Embryonic facial prominence (tissue), 1 donor: ENCODE data around the gene PRDM13.
"Not testable (repeated sequence)": the region's sequence is repeated elsewhere in the genome, so short reads cannot be mapped to it uniquely, and the experiment has no call there.

Experiments used
- DNase-seq: peaks from one replicate; pipeline ENCODE4 v3.0.0-alpha.2; 2016; ENCODE audit errors: extremely low spot score

The PRDM13 gene

DNA sequence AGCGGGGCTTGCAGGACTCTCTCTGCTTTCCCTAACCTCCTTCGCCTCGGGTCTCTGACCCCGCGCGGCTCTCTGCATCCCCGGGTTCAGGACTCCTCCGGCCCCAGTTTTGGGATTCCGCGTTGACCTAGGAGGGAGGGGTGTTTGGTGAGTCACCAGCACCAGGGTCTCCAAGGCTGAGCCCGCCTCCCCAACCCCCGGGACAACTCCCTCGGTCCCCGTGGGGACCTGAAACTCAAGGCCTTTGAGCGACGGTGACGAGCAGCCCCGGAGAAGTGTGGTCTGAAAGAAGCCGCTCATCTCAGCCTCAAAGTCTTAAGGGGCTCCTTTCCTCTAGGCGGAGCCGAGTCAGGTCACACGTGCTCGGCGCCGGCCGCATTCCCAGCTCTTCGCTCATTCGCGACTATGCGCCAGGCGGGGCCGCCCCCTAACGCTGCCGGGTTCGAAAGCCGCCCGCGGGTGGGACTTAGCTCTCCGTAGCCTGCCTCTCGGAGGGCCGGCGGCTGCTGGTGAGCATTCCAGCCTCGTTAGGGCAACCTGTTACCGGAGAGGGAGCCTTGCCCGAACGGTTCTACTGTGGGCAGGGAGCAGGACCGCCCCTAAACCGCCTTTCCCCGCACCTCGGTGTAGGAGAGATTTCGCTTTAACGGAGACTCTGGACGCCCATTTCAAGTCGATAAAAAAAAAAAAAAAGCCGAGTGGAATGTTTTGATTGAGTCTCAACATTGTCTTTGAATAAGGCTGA, 3.0 kb upstream of the PRDM13 start:
- no peak for DNase-seq

DNA sequence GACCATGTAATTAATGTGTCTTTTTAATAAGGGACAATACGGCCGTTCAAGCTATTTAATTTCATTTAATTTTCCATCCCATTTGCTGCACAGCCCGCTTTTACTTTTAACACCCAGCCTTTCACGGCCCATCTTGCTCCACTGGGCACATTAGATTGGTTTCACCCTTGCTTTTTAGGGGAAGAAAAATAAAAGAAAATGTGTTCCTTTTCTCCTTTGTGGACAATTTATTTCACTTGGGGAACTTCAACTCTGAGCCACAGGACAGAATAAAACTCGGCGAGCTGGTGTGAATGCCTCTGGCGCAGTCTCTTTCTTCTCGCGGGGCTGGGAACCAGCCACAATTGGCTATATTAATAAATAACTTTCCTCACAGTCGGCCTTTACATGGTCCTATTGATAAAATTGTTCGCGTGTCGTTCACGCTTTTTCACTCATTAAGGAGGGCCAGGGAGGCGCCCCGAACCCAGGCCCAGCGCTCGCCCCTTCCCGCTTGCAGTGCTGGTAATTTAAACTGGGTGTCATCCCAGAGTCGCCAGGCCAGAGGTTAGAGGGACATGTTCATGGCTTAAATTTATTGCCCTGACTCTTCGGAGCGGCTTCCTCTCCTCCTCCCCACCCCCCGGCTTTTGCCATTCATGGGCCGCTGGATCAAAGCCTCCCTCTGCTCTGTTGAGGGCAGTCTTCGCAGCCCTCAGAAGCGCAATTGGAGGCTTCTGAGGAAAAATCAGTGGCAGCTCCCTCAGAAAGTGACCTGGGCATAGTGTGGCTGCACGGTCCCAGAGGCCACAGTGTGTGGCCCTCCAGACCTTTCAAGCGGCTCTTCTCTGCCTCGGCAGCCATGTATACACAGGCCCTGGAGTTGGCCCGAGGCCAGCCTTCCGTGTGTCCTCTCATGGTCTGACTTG, 2.2 kb upstream of the PRDM13 start:
- DNase-seq = no peak

DNA sequence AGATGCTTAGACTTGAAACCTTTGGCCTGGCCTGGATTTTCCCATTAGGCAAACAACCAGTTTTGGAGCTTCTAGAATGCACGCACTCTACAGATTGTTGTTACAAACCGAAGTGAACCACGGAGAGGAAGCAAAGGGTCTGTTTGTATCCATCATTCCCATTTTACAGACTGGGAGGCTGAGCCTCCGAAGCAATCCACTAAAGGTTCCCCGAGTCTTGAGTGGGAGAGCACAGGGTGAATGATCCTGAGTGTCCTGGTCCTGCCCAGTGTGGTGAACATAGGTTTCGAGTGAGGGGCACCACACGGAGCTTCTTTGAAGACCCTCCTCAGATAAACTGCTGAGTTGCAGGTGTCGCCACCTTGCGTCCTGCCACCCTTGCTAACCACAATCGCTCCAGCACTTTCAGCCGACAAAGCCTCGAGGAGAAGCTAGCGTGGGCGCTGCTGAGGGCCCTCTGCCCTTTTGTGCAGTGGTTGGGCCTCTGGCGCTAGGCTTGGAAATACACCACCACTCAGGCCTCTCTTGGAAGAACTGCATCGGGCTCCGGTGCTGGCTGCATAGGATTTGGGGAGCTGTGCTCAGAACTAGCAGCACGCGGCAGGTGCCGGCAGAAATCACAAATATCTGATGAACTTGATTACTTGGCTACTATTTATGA, 1.4 kb upstream of the PRDM13 start:
- DNase-seq = no peak

DNA sequence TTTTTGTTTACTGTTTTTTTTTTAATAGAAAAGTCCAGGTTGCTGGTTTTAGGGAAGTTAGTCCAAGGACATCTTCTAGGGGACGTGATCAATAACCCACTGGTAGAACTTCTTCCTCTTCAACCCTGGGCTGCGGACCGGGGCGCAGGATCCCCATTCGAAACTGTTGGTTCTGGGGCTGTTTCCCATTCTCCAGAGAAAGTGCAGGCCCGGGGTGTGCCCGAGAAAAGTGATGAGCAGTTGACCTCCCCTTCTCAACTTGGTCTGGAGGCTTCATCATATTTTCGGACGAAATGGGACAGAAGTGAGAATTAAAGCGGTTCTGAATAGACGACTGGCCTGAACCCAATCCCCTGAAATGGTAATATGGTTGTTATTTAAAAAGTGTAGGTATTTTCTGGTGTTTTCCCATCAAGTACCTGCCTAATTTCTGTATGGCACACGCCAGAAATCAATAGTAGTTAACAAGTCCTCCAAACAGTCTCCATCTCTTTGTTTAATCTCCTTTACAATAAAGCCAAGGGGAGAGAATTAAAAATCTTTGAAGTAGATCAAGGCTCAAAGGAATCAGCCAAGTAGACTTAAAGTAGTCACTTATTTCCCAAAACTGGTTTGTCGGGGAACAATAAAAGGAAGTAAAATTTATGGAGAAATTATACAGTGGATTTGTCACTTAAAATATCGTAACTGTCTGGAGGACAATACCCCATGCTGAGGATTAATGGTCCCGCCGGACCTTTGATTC, 550 bp upstream of the PRDM13 start:
- DNase-seq = no peak

DNA sequence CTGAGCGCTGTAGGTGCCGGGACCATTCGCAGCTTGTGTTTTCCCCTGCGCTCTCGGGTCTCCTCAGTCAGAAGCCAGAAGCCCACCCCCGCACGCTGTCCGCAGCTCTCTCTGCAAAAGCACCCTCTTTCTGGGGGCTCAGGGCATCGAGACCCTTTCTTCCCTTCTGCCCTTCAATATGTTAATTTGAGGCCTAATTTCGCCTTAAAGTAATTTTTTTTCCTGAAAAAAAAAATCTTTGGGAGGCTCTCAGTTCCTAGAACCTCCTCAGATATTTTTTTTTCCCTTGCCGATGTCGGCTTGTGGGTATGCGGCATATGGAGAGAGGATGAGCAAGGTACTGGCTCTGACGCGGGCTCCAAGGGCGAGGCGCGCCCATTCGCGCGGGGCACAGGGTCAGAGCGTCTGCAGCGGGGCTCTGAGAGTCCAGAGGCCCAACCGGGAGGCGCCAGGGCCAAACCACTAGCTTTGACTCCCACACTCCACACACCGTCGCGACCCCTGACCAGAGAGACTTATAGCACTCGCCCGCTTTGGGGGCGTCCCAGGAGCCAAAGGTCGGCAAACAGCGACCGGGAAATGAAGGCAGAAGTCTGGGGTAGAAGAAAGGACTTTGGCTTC, 893 bp downstream of the PRDM13 start:
- no peak for DNase-seq

DNA sequence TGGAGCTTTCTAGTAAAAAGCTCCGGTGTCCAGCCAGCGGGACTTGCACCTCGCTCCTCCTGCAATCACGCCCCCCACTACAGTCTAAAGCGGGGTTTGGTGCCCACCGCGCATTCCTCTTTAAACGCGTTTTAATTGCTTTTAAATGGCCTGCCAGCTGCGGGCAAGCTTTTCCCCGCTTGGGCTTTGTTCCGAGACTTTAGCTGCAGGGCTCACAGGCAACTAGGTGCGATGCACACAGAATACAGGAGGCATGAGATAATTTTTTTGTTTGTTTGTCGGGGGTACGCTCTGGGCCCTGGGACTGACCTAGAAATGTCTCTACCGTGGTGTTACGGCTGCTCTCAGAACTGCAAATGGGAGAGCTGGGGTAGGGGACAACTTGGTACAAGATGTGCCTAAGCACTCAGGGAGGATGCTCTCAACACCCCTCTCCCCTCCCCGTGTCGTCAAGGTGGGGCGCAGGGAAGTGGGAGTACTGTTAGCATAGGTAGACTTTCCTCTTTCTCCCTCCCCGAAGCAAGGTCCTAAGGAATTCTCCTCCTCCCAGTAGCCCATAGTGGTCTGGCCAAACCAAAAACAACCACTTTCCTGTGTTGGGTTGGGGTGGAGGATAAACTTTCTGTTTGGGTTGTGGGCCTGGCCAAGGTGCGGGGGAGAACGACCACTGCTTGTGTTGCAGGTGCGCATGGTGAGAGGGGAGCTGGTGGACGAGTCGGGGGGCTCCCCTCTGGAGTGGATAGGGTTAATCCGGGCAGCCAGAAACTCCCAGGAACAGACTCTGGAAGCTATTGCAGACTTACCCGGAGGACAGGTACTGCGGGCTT, 1.6 kb downstream of the PRDM13 start:
- DNase-seq = no peak

DNA sequence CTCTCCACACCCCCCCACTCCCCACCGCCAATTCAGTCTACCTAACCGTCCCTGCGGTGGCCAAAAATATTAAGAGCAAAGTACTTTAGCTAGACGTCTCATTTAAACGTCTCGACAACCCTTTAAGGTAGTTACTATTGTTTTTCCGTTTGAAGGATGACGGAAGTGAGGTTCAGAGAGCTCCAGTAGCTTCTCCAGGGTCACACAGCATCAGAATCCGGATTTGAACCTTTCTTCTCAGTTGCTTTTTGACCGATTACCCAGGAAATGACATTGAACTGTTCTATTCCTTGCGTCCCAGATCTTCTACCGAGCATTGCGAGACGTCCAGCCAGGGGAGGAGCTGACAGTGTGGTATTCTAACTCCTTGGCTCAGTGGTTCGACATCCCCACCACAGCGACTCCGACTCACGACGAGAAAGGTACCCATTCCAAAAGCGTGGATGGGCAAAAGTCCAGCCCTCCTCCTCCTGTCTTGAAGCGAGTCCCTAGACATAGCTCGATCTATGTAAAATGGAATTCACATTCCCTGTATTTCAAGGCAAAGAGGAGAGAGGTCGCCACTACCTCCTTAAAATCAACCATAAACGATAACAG, 2.4 kb downstream of the PRDM13 start:
- no peak for DNase-seq

DNA sequence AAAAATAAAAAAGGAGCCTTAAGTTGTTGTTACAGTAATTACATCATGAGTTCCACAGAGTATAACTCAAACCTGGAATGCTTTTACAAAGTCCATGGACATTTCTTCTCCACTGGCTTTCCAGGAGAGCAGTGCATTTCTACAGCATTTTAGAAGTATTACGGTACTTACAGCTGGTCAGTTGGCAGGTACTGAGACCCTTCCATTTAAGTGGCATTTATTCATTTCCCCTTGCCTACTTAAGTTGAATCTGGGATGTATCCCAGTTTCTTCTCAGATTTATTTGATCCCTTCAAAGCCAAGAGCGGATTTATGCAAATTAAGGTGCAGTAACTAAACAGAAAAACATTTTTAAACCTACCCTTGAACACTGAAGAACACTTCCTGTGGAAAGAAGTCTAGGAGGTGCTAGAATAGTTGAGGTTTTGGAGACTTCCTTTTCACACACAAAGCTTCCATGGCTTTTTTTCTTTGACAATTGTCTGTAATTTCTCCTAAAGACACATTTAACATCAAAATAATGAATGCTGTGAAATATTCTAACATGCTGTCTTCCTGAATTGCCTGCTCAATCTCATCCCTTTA, 3.4 kb downstream of the PRDM13 start:
- DNase-seq = no peak

DNA sequence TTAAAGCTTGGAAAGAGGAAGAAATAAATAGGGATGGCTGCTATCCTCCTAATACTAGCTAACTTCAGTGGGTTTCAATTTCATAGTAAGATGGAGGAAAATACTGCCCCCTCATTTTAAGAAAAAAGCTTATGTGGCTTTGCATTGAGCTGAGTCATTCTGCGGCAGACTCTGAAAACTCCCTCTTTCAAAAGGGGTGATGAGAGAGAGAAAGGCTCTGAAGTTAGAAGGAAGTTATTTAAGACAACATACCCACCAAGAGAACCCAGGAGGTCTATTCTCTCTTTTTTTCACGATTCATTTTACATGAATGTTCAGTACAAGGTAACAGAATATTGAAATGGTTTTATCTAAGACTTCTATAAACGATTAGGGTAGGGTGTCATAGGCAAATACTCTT, 4.5 kb downstream of the PRDM13 start:
- DNase-seq = no peak

DNA sequence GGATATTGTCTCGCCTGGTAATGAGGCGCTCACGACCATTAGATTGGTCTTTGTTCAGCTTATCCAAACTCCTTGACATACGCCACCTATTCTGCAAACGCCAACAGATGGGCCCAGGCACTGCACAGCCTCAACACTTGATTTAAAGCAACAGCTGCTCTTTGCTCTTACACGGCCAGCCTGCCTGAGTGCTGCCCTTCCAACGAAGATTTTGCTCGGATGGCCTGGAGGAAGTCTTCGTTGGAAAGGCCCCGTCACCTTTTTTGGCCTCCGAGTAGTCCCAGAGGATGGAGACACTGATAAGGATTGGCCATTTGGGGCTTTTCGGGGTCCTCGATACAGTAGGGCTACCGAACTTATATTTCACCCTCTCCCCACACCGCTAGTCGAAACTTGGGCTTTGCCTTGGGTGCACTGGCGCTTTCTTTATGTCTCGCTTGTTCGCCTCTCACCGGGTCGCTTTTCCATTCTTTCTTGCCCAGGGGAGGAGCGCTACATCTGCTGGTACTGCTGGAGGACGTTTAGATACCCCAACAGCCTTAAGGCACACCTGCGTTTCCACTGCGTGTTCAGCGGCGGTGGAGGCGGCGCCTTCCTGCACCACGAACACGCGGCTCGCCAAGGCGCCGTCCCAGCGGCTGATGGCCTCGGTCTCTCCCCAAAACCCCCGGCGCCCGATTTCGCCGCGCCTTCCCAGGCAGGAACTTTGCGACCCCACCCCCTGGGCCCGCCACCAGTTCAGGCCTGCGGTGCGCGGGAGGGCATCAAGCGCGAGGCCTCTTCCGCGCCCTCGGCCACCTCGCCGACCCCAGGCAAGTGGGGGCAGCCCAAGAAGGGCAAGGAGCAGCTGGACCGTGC, 6.1 kb downstream of the PRDM13 start:
- no peak for DNase-seq

DNA sequence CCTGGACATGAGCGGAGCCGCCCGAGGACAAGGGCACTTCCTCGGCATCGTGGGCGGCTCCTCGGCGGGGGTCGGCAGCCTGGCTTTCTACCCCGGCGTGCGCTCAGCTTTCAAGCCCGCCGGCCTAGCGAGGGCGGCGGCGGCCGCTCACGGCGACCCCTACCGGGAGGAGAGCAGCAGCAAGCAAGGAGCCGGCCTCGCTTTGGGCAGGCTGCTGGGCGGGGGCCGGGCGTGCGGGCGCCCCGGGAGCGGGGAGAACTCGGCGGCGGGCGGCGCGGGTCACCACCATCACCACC, 6.7 kb downstream of the PRDM13 start:
- no peak for DNase-seq

DNA sequence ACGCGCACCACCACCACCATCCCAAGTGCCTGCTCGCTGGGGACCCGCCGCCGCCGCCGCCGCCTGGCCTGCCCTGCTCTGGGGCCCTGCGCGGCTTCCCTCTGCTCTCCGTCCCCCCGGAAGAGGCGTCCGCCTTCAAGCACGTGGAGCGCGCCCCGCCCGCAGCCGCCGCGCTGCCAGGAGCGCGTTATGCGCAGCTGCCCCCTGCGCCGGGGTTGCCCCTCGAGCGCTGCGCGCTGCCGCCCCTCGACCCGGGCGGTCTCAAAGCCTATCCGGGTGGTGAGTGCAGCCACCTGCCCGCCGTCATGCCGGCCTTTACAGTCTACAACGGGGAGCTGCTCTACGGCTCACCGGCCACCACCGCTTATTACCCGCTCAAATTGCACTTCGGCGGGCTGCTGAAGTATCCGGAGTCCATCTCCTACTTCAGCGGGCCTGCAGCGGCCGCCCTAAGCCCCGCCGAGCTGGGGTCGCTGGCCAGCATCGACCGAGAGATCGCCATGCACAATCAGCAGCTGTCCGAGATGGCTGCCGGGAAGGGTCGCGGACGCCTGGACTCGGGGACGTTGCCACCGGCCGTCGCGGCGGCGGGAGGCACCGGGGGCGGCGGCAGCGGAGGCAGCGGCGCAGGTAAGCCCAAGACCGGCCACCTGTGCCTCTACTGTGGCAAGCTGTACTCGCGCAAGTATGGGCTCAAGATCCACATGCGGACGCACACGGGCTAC, 7.2 kb downstream of the PRDM13 start:
- no peak for DNase-seq

DNA sequence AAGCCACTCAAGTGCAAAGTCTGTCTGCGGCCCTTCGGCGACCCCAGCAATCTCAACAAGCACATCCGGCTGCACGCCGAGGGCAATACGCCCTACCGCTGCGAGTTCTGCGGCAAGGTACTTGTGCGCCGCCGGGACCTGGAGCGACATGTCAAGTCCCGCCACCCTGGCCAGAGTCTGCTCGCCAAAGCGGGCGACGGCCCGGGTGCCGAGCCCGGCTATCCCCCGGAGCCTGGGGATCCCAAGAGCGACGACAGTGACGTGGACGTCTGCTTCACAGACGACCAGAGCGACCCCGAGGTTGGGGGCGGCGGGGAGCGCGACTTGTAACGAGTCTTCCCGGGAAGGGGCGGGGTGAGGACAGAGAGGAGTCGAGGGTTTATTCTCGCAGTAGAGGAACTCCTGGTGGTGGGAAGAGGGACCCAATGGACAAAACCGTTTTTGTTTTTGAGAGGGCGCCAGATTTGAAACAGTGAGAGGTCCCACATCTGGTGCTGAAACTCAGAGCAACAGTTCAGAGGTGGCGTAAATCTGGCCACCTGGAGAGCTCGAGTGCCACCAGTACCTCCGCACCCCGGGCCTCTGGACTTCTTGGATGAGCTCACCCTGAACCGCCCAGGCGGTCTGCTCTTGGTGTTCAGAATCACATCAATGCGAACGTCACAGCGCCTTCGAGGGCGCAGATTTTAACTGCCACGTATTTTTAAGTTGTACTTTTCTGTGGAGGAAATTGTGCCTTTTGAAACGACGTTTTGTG, 8.0 kb downstream of the PRDM13 start:
- DNase-seq = no peak

DNA sequence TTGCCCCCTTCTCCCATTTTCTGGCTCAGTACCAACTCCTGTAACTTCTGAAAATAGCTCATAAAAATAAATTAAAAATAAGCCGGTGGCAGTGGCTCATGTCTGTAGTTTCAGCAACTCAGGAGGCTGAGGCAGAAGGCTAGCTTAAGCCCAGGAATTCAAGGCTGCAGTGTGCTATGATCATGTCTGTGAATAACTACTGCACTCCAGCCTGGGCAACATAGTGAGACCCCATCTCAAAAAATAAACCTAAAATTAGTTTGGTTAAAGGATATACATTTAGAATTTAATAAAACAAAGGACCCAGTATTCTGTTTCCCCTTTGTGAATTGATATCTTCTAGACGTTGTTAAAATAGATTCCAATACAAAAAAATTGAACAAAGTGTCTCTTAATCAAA, 10.5 kb downstream of the PRDM13 start:
- no peak for DNase-seq

DNA sequence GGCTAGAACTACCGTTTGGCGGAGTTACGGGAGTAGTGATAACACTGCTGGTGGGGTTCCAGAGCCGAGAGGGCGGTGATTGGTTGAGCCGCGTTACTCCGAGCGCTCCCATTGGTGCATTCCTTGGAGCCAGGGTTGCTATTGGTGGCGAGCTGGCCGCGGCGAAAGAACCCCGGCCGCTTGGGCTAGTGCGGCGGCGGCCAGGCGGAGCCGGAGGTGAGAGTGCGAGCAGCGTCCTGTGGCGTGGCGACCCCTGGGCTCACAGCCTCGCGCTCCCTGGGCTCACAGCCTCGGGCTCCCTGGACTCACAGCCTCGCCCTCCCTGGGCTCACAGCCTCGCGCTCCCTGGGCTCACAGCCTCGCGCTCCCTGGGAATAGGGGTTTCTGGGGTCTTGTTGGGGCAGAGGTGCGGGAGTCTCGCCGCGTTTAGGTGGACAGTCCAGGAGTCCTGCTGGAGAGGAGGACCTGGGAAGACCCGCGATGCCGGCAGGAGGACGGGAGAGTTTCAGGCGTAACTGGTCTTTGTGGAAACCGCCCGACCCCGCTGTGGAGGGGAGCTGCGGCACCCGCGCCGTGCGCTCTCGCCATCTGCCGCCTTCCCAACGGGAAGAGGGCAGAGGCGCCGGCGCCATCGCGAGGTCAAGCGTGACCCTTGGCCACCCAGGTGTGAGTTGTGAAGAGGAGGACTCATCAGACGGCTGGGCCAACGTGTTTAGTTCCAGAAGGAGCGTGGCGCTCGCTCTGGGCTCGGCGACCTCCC, 12.2 kb downstream of the PRDM13 start:
- DNase-seq = no peak

DNA sequence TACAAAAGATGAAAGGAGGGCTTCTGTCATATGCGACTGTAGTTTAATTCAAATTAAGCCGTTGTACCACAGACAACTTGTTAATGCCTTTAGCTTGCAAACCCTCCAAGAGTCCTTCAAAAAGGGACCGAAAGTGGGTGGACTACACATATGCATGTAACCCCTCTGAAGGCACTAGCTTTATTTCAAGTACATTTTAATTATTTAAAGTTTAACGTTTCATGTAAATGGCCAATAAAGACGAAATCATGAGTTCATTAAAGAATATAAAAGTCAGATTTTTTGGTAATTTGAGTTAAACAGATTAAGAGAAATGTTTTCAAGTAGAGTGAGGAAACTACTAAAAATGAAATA, 12.8 kb downstream of the PRDM13 start:
- DNase-seq = no peak

DNA sequence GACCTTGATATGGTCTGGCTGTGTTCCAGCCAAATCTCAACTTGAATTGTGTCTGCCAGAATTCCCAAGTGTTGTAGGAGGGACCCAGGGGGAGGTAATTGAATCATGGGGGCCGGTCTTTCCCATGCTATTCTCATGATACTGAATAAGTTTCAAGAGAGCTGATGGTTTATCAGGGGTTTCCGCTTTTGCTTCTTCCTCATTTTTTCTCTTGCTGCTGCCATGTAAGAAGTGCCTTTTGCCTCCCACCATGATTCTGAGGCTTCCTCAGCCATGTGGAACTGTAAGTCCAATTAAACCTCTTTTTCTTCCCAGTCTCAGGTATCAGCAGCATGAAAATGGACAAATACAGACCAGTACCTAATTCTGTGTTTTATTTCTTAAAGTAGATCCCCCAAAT, 15.4 kb downstream of the PRDM13 start:
- DNase-seq = not testable (repeated sequence)
